B cell (primary cell): ENCODE data around the gene APH1B.

Source experiments
- EZH2 ChIP-seq: IDR thresholded peaks from 2 replicates; pipeline ENCODE4 v1.6.1; 2012; ENCODE audit warnings: borderline replicate concordance, low read depth, mild to moderate bottlenecking, moderate library complexity, low read length; ENCODE audit not compliant: insufficient read depth, poor library complexity, severe bottlenecking
- TF ChIP-seq, protein P1 (sequence below): fragments of 200-600 bp; IDR thresholded peaks from one replicate; pipeline ENCODE4 v1.8.0; 2022; ENCODE audit warnings: antibody characterized with exemption, mild to moderate bottlenecking

DNA sequence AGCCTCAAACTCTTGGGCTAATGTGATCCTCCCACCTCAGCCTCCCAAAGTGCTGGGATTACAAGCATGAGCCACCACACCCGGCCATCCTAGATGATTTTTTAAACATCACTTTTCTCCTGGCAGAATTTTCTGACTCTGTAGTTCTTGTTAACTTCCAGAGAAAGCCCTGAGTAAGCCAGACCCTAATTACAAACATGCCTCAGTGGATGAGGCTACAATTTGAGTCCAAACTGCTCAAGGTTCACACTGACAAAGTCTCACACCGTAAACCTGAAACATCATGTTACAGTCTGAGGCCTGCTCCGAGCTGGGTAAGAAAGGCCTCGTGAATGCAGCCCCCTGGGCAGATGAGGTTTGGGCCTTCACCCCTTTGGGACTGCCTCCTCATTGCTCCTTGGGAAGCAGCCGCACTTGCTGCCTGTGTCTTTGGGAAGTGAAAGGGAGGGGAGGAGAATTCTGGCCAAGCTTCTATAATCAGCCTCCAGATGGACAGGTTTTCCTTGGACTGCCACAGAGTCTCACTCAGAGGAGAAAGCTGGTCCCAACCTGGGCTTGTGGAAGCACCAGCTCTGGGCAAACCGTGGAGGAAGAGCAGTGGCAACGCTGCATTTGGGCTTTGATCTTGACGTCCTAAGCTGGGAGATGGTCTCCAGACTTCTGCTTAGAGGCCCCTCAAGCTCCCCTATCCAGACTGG, 58.3 kb downstream of the APH1B start:
- TF ChIP-seq, protein P1, sequence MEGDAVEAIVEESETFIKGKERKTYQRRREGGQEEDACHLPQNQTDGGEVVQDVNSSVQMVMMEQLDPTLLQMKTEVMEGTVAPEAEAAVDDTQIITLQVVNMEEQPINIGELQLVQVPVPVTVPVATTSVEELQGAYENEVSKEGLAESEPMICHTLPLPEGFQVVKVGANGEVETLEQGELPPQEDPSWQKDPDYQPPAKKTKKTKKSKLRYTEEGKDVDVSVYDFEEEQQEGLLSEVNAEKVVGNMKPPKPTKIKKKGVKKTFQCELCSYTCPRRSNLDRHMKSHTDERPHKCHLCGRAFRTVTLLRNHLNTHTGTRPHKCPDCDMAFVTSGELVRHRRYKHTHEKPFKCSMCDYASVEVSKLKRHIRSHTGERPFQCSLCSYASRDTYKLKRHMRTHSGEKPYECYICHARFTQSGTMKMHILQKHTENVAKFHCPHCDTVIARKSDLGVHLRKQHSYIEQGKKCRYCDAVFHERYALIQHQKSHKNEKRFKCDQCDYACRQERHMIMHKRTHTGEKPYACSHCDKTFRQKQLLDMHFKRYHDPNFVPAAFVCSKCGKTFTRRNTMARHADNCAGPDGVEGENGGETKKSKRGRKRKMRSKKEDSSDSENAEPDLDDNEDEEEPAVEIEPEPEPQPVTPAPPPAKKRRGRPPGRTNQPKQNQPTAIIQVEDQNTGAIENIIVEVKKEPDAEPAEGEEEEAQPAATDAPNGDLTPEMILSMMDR = no peak
- no peak for TF ChIP-seq EZH2
